HL-60 (cell line): ENCODE results near the gene PDE11A.

Experiments
- DNase-seq, 2 experiments: peaks; one replicate each; pipeline ENCODE4 v3.0.0-alpha.2; 2010 to 2020; ENCODE audit warnings: low read depth in 1 of 2, low spot score in 1 of 2
- H3K27ac ChIP-seq: fragments of 250-450 bp; sonication (Bioruptor Pico); replicated peaks from 2 replicates; pipeline ENCODE4 v1.5.1; 2020; ENCODE audit warnings: mild to moderate bottlenecking, moderate library complexity
- H3K27me3 ChIP-seq: fragments of 250-450 bp; sonication (Bioruptor Pico); 2 replicates; pipeline ENCODE4 v1.5.1; 2021; ENCODE audit warnings: mild to moderate bottlenecking, moderate library complexity; ENCODE audit not compliant: insufficient read depth, poor library complexity, severe bottlenecking
- H3K4me3 ChIP-seq: replicated peaks from 2 replicates; pipeline ENCODE4 v1.5.1; 2011; ENCODE audit warnings: mild to moderate bottlenecking, control low read depth, low read length; ENCODE audit not compliant: insufficient read depth
- GABPA ChIP-seq: IDR thresholded peaks from 2 replicates; pipeline ENCODE4 v1.6.1; 2012; ENCODE audit warnings: low read depth
- POLR2AphosphoS5 ChIP-seq: IDR thresholded peaks from 2 replicates; pipeline ENCODE4 v1.6.1; 2012; ENCODE audit warnings: low read depth
- SPI1 ChIP-seq: IDR thresholded peaks from 2 replicates; pipeline ENCODE4 v1.6.1; 2012; ENCODE audit warnings: low read depth, mild to moderate bottlenecking, borderline replicate concordance
- TF ChIP-seq, protein P1 (sequence below): IDR thresholded peaks from one replicate; pipeline ENCODE4 v1.5.1; 2011; ENCODE audit warnings: low read length, control low read depth, inconsistent platforms; ENCODE audit not compliant: insufficient read depth
- TF ChIP-seq, protein P2 (sequence below): IDR thresholded peaks from 2 replicates; pipeline ENCODE4 v1.6.1; 2012; ENCODE audit warnings: low read depth; ENCODE audit not compliant: insufficient replicate concordance

Gene PDE11A

DNA sequence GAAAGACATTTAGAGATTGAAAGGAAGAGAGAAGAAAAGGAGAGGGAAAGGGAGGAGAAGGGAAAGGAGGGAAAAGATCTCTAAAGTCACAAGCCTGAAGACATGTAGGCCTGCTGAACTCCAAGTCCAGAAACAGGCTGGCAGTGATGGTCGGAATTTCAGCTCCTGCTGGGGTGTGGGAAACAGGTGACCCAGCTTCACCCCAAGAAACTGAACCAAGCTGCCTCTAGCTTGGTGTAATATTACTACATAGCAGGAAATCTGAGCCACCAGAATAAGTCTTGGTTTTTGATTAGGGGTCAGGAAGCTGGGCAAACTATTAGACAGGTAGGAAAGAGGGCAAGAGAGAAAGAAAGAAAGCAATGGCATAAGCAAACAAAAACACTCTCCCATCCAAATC lies 185.8 kb downstream of the PDE11A start:
- Histone ChIP-seq H3K27me3 (peaks cover 7% of the 10 kb centered on the region), H3K4me3 (no peak overlapping the region), H3K27ac (no peak overlapping the region)
- TF ChIP-seq, protein P1, sequence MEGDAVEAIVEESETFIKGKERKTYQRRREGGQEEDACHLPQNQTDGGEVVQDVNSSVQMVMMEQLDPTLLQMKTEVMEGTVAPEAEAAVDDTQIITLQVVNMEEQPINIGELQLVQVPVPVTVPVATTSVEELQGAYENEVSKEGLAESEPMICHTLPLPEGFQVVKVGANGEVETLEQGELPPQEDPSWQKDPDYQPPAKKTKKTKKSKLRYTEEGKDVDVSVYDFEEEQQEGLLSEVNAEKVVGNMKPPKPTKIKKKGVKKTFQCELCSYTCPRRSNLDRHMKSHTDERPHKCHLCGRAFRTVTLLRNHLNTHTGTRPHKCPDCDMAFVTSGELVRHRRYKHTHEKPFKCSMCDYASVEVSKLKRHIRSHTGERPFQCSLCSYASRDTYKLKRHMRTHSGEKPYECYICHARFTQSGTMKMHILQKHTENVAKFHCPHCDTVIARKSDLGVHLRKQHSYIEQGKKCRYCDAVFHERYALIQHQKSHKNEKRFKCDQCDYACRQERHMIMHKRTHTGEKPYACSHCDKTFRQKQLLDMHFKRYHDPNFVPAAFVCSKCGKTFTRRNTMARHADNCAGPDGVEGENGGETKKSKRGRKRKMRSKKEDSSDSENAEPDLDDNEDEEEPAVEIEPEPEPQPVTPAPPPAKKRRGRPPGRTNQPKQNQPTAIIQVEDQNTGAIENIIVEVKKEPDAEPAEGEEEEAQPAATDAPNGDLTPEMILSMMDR = no peak
- no peak for TF ChIP-seq POLR2AphosphoS5
- TF ChIP-seq SPI1 = no peak
- TF ChIP-seq, protein P2, sequence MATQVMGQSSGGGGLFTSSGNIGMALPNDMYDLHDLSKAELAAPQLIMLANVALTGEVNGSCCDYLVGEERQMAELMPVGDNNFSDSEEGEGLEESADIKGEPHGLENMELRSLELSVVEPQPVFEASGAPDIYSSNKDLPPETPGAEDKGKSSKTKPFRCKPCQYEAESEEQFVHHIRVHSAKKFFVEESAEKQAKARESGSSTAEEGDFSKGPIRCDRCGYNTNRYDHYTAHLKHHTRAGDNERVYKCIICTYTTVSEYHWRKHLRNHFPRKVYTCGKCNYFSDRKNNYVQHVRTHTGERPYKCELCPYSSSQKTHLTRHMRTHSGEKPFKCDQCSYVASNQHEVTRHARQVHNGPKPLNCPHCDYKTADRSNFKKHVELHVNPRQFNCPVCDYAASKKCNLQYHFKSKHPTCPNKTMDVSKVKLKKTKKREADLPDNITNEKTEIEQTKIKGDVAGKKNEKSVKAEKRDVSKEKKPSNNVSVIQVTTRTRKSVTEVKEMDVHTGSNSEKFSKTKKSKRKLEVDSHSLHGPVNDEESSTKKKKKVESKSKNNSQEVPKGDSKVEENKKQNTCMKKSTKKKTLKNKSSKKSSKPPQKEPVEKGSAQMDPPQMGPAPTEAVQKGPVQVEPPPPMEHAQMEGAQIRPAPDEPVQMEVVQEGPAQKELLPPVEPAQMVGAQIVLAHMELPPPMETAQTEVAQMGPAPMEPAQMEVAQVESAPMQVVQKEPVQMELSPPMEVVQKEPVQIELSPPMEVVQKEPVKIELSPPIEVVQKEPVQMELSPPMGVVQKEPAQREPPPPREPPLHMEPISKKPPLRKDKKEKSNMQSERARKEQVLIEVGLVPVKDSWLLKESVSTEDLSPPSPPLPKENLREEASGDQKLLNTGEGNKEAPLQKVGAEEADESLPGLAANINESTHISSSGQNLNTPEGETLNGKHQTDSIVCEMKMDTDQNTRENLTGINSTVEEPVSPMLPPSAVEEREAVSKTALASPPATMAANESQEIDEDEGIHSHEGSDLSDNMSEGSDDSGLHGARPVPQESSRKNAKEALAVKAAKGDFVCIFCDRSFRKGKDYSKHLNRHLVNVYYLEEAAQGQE = no peak
- no peak for TF ChIP-seq GABPA
- no peak for DNase-seq

DNA sequence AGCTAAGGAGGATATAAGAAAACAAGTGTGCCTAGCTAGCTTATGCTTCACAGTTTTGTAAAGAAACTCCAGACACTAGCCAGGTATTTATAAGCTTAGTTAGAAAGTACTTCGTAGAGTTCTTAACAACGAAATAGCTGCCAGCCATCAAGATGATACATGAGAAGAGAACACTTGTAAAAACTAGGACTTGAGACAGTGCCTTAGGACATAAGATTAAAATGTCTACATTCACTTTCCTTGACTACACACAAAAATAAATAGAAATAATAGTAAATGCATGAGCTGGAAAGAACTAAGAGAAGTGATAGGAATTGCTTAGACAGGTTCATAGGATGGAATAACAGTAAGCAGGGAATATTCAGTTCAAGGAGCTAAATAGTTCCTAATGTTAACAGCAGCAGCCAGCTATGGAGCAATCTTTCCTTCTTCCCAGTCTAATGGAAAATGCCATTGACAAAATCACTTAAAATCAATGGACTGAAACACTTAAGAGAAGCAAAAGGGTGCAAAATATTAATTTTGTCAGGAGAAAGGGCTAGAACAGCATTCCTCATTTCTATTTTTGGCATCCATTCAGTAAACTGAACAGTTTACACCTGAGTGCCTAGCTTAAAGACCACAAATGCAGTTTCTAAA lies 186.6 kb downstream of the PDE11A start:
- TF ChIP-seq, protein P1 = no peak
- TF ChIP-seq SPI1 (no peak), GABPA (no peak)
- TF ChIP-seq, protein P2 = no peak
- DNase-seq = no peak
- H3K4me3 ChIP-seq = no peak overlapping the region
- H3K27me3 ChIP-seq = peaks cover 7% of the 10 kb centered on the region
- H3K27ac ChIP-seq = no peak overlapping the region

DNA sequence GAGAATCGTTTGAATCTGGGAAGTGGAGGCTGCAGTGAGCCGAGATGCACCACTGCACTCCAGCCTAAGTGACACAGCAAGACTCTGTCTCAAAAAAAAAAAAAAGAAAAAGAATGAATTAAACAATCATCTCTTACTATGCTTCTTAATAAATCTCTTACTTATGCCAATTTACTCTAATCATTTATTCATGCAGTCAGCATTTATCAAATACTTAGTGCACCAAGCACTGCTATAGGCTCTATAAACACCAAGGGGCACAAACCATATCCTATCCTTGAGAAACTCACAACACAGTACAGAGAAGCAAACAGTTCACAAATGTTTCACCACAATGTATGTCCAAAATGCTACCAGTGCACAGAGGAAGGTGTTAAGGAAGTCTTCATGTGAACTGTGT lies 189.4 kb downstream of the PDE11A start:
- no peak overlapping the region for H3K4me3 ChIP-seq
- no peak for DNase-seq
- TF ChIP-seq GABPA (no peak), SPI1 (no peak), POLR2AphosphoS5 (no peak)
- TF ChIP-seq, protein P1 = no peak
- TF ChIP-seq, protein P2 = no peak
- H3K27ac ChIP-seq = no peak overlapping the region
- H3K27me3 ChIP-seq = peaks cover 5% of the 10 kb centered on the region
